Limb (tissue), 2 donors: ENCODE data around the gene NHLH2.

ENCODE experiments used
- DNase-seq, 2 donors: peaks; one replicate each; pipeline ENCODE4 v3.0.0-alpha.2; 2016; ENCODE audit errors: extremely low spot score in 2 of 2

The NHLH2 gene

GRCh38 chr1:115840605-115841460, at the start of gene NHLH2:
TSS of gene NHLH2 (minus strand) at chr1:115841126. CDS start at chr1:115838372, 2,754 bp downstream.
- peak in 1 of 2 donors; percentile 51 for DNase-seq

GRCh38 chr1:115890580-115890979, 49.7 kb upstream of the NHLH2 start:
- no peak for DNase-seq

- no peak for DNase-seq
These were observed 48.0 kb upstream of the NHLH2 start for GRCh38 chr1:115888976-115889375.

DNA sequence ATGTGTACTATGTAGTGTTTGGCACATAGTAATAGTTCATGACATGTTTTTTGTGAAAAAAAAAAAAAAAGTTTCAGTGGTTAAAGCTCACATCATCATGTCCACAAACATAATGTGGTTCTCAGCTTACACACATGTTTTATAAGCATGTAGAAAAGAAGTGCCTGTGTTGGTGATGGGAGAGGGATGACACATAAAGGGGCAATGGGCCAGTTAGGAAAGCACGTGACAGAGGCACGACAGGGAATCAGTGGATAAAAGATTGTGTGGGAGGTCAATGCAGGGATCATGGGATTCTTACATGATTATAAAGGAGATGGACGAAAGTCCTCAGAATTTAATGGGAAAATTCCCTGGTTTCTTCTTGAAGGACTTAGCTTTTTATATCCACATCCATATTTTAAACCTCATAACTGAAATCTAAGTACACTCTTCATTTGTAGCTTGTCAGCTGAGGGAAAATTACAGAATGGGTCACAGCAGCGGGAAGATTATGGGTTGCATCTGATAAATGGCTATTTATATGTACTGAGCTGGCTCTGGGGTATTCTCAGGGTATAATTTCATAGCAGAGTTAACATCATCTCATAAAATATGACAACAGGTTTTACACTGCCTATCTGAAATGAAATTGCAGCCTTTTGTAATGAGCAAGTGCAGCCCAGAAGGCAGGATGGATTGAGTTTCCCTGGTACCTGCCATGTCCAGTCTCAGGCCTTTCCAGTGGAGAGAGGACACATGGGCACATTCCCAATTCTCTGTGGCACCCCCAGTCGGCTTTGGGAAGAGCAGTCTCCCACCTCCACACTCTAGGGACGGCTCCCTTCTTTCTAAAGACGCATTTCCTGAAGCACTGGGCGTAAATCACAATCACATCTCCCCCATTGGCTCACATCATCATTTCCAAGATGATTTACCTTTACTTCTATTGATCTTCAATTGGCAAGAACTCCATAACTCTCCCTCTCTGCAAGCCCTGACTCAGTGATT, 42.3 kb upstream of the NHLH2 start:
- no peak for DNase-seq

DNA sequence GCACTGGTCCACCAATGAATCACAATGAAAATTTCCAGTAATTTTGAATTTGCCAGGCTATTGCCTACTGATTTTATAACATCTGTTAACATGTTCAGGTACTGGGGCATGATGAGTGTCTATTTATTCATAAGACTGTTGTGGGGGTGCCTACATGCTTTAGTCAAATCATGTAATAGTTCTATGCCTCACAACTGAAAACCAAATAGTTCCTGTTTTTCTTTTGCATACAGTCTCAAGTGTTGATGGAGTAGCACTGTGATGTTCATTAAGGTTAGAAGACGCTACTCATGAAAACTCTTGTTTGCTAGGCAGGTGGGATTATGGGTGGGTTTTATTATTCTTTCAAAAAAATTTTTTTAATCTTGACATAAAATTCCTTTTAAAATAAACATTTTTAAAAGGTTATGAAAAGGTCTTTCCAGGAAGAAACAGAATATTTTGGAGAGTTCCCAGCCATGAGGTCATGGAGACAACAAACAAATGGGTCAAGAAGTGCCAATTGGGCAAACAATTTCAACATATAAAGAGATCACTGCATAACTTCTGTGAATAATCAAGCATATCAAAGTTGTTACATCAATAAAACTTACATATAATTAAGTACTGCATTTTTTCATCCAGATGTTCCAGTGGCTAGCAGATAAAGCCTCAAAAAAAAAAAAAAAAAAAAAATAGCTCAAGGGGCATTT, 40.2 kb upstream of the NHLH2 start:
- no peak for DNase-seq

GRCh38 chr1:115879977-115880376, 39.1 kb upstream of the NHLH2 start:
- DNase-seq, result no peak

GRCh38 chr1:115877511-115877910, 36.6 kb upstream of the NHLH2 start:
- no peak for DNase-seq

- DNase-seq, result no peak
These were observed 34.0 kb upstream of the NHLH2 start for GRCh38 chr1:115874904-115875303.

DNA sequence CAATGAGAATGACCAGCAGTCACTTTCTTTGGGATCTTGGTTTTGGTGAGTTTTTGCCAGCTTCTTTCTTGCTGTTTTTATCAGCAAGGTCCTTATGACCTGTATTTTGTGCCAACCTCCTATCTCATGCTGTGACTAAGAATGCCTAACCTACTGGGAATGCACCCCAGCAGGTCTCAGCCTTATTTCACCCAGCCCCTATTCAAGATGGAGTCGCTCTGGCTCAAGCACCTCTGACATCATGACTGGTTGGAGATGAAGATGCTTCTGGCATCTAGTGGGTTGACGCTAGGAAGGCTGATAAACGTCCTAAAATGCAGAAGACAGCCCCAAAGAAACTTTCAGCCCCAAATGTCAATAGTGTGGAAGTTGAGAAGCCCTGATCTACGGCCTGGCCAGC, 33.6 kb upstream of the NHLH2 start:
- no peak for DNase-seq

- DNase-seq, result no peak
These were observed 32.3 kb upstream of the NHLH2 start for GRCh38 chr1:115873184-115873583.

- no peak for DNase-seq
These were observed 28.1 kb upstream of the NHLH2 start for GRCh38 chr1:115869064-115869463.

- no peak for DNase-seq
These were observed 26.3 kb upstream of the NHLH2 start for GRCh38 chr1:115867216-115867615.

DNA sequence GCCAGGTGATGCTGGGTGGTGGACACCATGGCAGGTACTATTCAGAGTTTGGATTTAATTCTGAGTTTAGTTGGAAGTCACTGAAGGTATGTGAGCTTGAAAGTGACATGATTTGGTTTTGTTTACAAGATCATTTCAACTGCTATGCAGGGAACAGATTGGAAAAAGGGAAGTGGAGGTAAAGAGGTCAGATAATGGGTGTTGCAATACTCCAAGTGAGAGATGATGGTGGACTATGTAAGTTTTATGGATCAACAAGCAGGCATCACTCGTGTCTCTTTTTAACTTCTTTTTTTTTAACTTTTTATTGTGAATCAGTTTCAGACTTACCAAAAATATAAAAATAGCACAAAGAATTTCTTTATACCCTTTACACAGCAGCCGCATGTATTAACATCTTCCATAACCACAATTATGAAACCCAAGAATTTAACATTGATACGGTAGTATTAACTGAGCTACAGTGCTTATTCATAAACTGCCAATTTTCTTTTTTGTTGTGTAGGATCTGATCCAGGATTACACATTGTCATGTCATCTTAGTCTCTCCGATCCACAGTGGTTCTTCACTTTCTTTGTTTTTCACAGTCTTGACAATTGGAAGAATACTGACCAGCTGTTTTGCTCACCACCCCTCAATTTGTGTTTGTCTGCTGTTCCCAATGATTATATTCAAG, 24.9 kb upstream of the NHLH2 start:
- DNase-seq, result no peak

DNA sequence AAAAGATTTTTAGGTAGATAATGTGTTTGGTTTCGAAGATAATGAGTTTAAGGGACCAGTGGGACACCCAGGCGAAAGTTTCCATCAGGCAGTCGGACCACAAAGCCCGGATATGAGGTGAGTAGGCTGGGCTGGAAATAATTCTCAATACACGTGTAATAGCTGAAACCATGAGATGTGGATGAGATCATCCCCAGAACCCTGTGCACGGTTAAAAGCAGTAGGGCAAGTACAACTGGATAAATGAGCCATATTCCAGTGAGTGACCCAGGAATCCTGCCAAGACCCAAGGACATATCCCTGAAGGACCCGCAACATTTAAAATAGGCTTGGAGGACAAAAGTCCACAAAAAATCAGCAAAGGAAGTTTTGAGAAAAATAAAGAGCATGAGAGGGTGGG, 21.5 kb upstream of the NHLH2 start:
- no peak for DNase-seq

GRCh38 chr1:115854005-115854404, 13.1 kb upstream of the NHLH2 start:
- DNase-seq, result no peak

GRCh38 chr1:115850937-115851336, 10.0 kb upstream of the NHLH2 start:
- no peak for DNase-seq

- DNase-seq, result no peak
These were observed 6.9 kb upstream of the NHLH2 start for GRCh38 chr1:115847787-115848186.

DNA sequence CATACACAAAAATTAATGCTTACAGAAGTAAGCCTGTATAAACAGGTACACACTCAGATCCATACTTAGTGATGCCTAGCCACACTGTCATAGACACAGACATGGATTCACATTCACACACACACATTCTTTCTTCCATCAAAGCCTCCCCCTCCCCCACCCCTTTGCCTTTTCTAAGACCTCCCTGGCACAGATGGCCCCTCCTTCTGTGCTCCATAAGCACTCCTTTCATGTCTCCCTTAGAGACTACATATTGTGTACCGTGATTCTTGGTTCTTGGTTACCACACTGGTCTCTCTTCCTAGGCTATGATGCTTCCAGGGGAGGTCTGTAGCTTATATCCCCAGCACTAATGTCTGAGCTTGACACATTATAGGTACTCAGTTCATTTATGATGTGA, 2.0 kb upstream of the NHLH2 start:
- DNase-seq, result no peak

DNA sequence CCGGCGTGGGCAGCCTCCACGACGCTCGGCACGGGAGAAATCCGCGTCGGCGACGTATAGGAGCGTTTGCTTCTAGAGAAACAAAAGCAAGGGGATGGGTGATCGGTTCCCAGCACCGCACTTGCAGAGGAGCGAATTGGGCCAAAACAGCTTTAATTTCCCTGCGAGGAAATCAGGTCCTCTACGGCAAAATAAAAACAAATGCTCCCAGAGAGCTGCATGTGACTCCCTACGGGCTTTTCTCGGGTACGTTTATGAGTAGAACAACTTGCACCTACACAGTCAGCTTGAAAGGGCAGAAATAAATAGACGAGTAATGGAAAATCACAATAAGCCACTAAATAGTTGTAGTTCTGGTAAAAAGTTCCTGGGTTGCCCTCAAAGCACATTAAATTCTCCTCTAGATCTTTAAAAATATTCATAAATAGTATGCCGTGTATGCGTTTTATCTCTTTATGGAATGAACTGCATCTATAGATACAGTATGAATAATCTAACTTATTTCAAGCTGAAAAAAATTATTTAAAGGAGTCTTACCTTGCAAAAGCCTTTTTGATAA, 1.2 kb downstream of the NHLH2 start:
- DNase-seq, result no peak

DNA sequence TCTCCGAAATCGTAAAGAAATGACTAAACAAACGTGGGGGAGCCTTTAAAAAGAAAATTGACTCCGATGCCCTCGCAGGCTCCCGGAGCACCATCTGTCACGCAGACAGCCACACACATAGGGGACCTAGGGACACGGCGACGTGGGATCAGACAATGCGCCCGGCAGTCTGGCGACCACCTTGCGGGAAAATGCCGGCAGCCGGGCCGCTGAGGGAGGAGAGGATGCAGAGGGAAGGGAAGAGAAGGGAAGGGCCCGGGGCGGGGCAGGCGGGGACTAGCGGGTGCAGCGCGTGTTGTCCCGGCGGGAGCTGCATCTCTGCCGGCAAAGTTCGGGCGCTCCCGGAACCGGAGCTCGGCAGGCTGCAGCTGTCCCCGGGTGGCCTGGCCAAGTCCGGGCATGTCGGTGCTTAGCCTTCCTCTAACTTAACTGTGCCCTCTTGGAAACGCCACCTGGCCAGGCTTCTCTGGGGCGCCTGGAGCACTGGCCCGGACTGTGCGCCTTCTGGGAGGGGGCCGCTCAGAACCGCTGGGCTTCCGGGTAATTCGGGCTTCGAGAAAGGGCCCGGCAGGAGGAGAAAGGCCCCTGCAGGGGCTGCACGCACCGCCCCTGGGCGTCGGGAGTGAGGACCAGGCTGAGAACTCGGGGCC, 1.8 kb downstream of the NHLH2 start:
- DNase-seq, result peak in 1 of 2 donors; percentile 72
